ENCODE data around the gene ARID2. TPM values are rescaled to one million over a fixed set of nuclear protein-coding genes. Genes with fewer than 3 reads are reported as not detected.

Gene ARID2
- polyA plus RNA-seq, 1 experiment = 18.5 TPM

GRCh38 chr12:45726603-45727300, 2.8 kb upstream of the ARID2 start:
- H3K27ac ChIP-seq (ENCODE audit: low read depth, low read length) = peak overlapping the region; percentile 96
- no peaks in the 10 kb centered on the region for H3K9me3 ChIP-seq (ENCODE audit: control insufficient read depth, insufficient read depth, low read length)
- ChIA-PET CTCF (interaction anchor here (0.7 to 7.1 kb wide), 16 partner anchors 9 to 556 kb away, joined by 3 to 133 read pairs (median 4); no protein-coding TSS in a partner anchor), POLR2A (interaction anchor here (0.6 to 1.1 kb wide), 4 partner anchors 12 to 436 kb away, joined by 3 to 6 read pairs (median 4); no protein-coding TSS in a partner anchor)
- H3K4me3 ChIP-seq (ENCODE audit: low read depth, low read length) = peak overlapping the region; percentile 88
- H3K27me3 ChIP-seq (ENCODE audit: control insufficient read depth, insufficient read depth, low read length) = no peaks in the 10 kb centered on the region
- DNase-seq (ENCODE audit: low read depth, low spot score) = no peak
- no peak for TF ChIP-seq CTCF (IDR thresholded peaks at IDR 0.05; ENCODE audit: low read depth, low read length)

GRCh38 chr12:45727301-45727979, 2.1 kb upstream of the ARID2 start:
- DNase-seq (ENCODE audit: low read depth, low spot score) = peak; percentile 97
- H3K4me3 ChIP-seq (ENCODE audit: low read depth, low read length) = peak overlapping the region; percentile 88
- H3K27me3 ChIP-seq (ENCODE audit: control insufficient read depth, insufficient read depth, low read length) = no peaks in the 10 kb centered on the region
- ChIA-PET CTCF (interaction anchor here (1.3 to 7.1 kb wide), 8 partner anchors 11 to 544 kb away, joined by 3 to 133 read pairs (median 6); no protein-coding TSS in a partner anchor), POLR2A (interaction anchor here (1.0 to 1.1 kb wide), 2 partner anchors 90 to 184 kb away, joined by 4 to 5 read pairs; no protein-coding TSS in a partner anchor)
- TF ChIP-seq CTCF (IDR thresholded peaks at IDR 0.05; ENCODE audit: low read depth, low read length) = no peak
- no peaks in the 10 kb centered on the region for H3K9me3 ChIP-seq (ENCODE audit: control insufficient read depth, insufficient read depth, low read length)
- H3K27ac ChIP-seq (ENCODE audit: low read depth, low read length) = peak overlapping the region; percentile 96

- no peak for DNase-seq (ENCODE audit: low read depth, low spot score)
- Histone ChIP-seq H3K27me3 (ENCODE audit: control insufficient read depth, insufficient read depth, low read length) (no peaks in the 10 kb centered on the region), H3K4me3 (ENCODE audit: low read depth, low read length) (peak overlapping the region; percentile 88), H3K27ac (ENCODE audit: low read depth, low read length) (peak overlapping the region; percentile 96), H3K9me3 (ENCODE audit: control insufficient read depth, insufficient read depth, low read length) (no peaks in the 10 kb centered on the region)
- ChIA-PET POLR2A (interaction anchor here (0.9 to 1.7 kb wide), 4 partner anchors 19 to 185 kb away, joined by 3 to 5 read pairs (median 4); no protein-coding TSS in a partner anchor), CTCF (interaction anchor here (0.6 to 7.1 kb wide), 18 partner anchors 9 to 1060 kb away, joined by 3 to 133 read pairs (median 3); no protein-coding TSS in a partner anchor)
- TF ChIP-seq CTCF (IDR thresholded peaks at IDR 0.05; ENCODE audit: low read depth, low read length) = no peak
Measured at GRCh38 chr12:45727980-45728629, 1.4 kb upstream of the ARID2 start.

GRCh38 chr12:45728630-45729232, 775 bp upstream of the ARID2 start:
- TF ChIP-seq CTCF (IDR thresholded peaks at IDR 0.05; ENCODE audit: low read depth, low read length) = peak; percentile 81
- POLR2A ChIA-PET = interaction anchor here (0.9 to 1.7 kb wide), 3 partner anchors 19 to 185 kb away, joined by 3 to 5 read pairs (median 3); no protein-coding TSS in a partner anchor
- CTCF ChIA-PET = interaction anchor here (0.6 to 7.1 kb wide), 22 partner anchors 10 to 1060 kb away, joined by 3 to 133 read pairs (median 3); no protein-coding TSS in a partner anchor

More at GRCh38 chr12:45728630-45729232, 775 bp upstream of the ARID2 start:
- Histone ChIP-seq H3K4me3 (ENCODE audit: low read depth, low read length) (peak overlapping the region; percentile 88), H3K27me3 (ENCODE audit: control insufficient read depth, insufficient read depth, low read length) (no peaks in the 10 kb centered on the region), H3K27ac (ENCODE audit: low read depth, low read length) (peak overlapping the region; percentile 86), H3K9me3 (ENCODE audit: control insufficient read depth, insufficient read depth, low read length) (no peaks in the 10 kb centered on the region)
- DNase-seq (ENCODE audit: low read depth, low spot score) = peak; percentile 91
